HepG2 (cell line): ENCODE results near the gene NAIF1. TPM values are rescaled to one million over a fixed set of nuclear protein-coding genes. Genes with fewer than 3 reads are reported as not detected.
A peak's percentile ranks its signal among the peaks of the same experiment; 100 is the strongest.

Source experiments
- ATF6 ChIP-seq: sonication (generic); formaldehyde crosslinking; conservative IDR thresholded peaks from 2 replicates; pipeline ENCODE4 v1.4.0; 2020; ENCODE audit warnings: missing genetic modification reagents
- DPF2 ChIP-seq: sonication (generic); formaldehyde crosslinking; IDR thresholded peaks from 2 replicates; pipeline ENCODE4 v1.4.0; 2020; ENCODE audit warnings: mild to moderate bottlenecking, low read depth, missing genetic modification reagents, borderline replicate concordance
- HDAC2 ChIP-seq: sonication (generic); formaldehyde crosslinking; IDR thresholded peaks from 2 replicates; pipeline ENCODE4 v1.4.0; 2020; ENCODE audit warnings: missing genetic modification reagents
- HOMEZ ChIP-seq: IDR thresholded peaks from 2 replicates; pipeline ENCODE4 v1.6.1; 2016; ENCODE audit warnings: low read depth
- KLF16 ChIP-seq, 2 experiments: sonication (generic) in 1 of 2; formaldehyde crosslinking in 1 of 2; IDR thresholded peaks; 2 replicates each; pipeline versions ENCODE4 v1.6.1 to v1.8.0; 2016 to 2023; ENCODE audit warnings: missing genetic modification reagents in 2 of 2, missing compliant biosample characterization in 1 of 2
- MED8 ChIP-seq: sonication (generic); formaldehyde crosslinking; IDR thresholded peaks from 2 replicates; pipeline ENCODE4 v1.8.1; 2023; ENCODE audit warnings: mild to moderate bottlenecking, missing genetic modification reagents; ENCODE audit not compliant: insufficient replicate concordance
- PBX2 ChIP-seq: IDR thresholded peaks from 2 replicates; pipeline ENCODE4 v1.6.1; 2016; ENCODE audit warnings: control low read depth
- TRIM24 ChIP-seq: sonication (generic); formaldehyde crosslinking; IDR thresholded peaks from 2 replicates; pipeline ENCODE4 v1.8.0; 2022; ENCODE audit warnings: mild to moderate bottlenecking, missing genetic modification reagents
- ZNF124 ChIP-seq: sonication (generic); formaldehyde crosslinking; IDR thresholded peaks from 2 replicates; pipeline ENCODE4 v1.4.0; 2020; ENCODE audit warnings: missing genetic modification reagents
- ZNF484 ChIP-seq: sonication (generic); formaldehyde crosslinking; IDR thresholded peaks from 2 replicates; pipeline ENCODE4 v1.5.1; 2020; ENCODE audit warnings: mild to moderate bottlenecking, low read depth, missing genetic modification reagents, borderline replicate concordance
- ZNF503 ChIP-seq: sonication (generic); formaldehyde crosslinking; IDR thresholded peaks from 2 replicates; pipeline ENCODE4 v1.4.0; 2020; ENCODE audit warnings: missing genetic modification reagents
- ZSCAN21 ChIP-seq: sonication (generic); formaldehyde crosslinking; IDR thresholded peaks from 2 replicates; pipeline ENCODE4 v1.8.0; 2022; ENCODE audit warnings: mild to moderate bottlenecking, missing genetic modification reagents, moderate library complexity, borderline replicate concordance
- ZSCAN30 ChIP-seq: sonication (generic); formaldehyde crosslinking; IDR thresholded peaks from 2 replicates; pipeline ENCODE4 v1.5.0; 2020; ENCODE audit warnings: mild to moderate bottlenecking, missing genetic modification reagents
- polyA plus RNA-seq, 8 experiments: library from polyadenylated mRNA; depleted of rRNA in 3 of 8; stranded (reverse) in 7 of 8; unstranded in 1 of 8; fragments of >200 nt; fragmentation: Illumina TruSeq in 4 of 8; extraction: Trizol in 4 of 8; gene quantifications; 2 replicates each; pipeline versions ENCODE4 v1.2.1 to v1.2.3, GENCODE V29; 2011 to 2016; ENCODE audit warnings: low read depth in 4 of 8, missing spikeins in 1 of 8, mixed read lengths in 1 of 8; ENCODE audit not compliant: insufficient read depth in 1 of 8
- total RNA-seq, 5 experiments: library from RNA; depleted of rRNA; stranded (reverse); fragments of >200 nt; fragmentation: Illumina TruSeq; extraction: Trizol; gene quantifications; 2 replicates each; pipeline ENCODE4 v1.2.3, GENCODE V29; 2016; ENCODE audit warnings: low read depth in 1 of 5
- TF ChIP-seq, protein P1 (sequence below): sonication (generic); formaldehyde crosslinking; IDR thresholded peaks from 2 replicates; pipeline ENCODE4 v1.4.0; 2020; ENCODE audit warnings: missing genetic modification reagents
- TF ChIP-seq, protein P2 (sequence below): sonication (generic); formaldehyde crosslinking; conservative IDR thresholded peaks from 2 replicates; pipeline ENCODE4 v1.4.0; 2020; ENCODE audit warnings: missing genetic modification reagents
- TF ChIP-seq, protein P3 (sequence below): sonication (generic); formaldehyde crosslinking; IDR thresholded peaks from 2 replicates; pipeline ENCODE4 v1.5.0; 2020; ENCODE audit warnings: missing genetic modification reagents

The NAIF1 gene
- total and polyA plus RNA-seq, 2 of the 13 experiments (the other 11 are each of a cell fraction or from before 2014, with no cell fraction given), result 6.0 to 6.9 TPM

DNA sequence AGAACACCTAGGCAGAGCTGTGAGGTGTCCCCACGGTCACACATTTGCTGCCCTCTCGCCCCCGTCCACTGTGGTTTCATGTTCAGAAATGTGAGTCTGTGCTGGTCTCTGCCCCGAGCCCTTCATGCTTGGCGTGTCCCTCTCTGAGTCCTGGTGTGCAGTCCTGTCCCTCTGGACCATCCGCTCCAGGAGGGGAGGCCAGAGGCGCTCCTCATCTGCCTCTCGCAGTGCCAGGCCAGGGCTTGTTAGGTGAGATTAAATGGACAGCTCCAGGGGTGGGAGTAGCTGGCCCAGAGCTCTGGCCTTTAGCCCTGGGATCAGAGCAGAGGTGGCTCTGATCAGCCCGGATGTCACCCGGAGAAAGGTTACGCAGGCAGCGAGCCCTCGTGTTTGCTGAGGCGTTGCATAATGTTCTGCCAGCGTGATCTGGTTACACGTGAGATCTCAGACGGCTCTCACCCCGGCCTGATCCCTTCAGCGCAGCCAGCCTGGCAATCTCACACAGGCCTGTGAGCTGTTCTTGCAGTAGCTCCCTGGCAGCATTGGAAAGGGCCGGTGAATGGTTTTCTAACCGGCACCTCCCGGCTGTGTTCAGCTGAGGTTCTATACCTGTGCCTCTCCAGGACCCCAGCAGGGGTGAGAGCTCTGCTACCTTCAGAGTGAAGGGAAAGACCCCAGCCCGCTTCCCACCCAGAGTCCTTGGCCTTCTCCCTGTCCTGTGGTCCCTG lies 35.9 kb upstream of the NAIF1 start (continued):
- no peak for TF ChIP-seq ZNF484 (CRISPR knock-in tag)
- TF ChIP-seq, protein P1, sequence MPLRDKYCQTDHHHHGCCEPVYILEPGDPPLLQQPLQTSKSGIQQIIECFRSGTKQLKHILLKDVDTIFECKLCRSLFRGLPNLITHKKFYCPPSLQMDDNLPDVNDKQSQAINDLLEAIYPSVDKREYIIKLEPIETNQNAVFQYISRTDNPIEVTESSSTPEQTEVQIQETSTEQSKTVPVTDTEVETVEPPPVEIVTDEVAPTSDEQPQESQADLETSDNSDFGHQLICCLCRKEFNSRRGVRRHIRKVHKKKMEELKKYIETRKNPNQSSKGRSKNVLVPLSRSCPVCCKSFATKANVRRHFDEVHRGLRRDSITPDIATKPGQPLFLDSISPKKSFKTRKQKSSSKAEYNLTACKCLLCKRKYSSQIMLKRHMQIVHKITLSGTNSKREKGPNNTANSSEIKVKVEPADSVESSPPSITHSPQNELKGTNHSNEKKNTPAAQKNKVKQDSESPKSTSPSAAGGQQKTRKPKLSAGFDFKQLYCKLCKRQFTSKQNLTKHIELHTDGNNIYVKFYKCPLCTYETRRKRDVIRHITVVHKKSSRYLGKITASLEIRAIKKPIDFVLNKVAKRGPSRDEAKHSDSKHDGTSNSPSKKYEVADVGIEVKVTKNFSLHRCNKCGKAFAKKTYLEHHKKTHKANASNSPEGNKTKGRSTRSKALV (CRISPR knock-in tag), result 0 out of 2 replicates have a peak, but pooled peaks have one; percentile 32
- TF ChIP-seq, protein P2, sequence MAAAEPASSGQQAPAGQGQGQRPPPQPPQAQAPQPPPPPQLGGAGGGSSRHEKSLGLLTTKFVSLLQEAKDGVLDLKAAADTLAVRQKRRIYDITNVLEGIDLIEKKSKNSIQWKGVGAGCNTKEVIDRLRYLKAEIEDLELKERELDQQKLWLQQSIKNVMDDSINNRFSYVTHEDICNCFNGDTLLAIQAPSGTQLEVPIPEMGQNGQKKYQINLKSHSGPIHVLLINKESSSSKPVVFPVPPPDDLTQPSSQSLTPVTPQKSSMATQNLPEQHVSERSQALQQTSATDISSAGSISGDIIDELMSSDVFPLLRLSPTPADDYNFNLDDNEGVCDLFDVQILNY, result no peak
- TF ChIP-seq ZSCAN30 (CRISPR knock-in tag), result no peak
- TF ChIP-seq KLF16 (CRISPR knock-in tag; IDR thresholded peaks at IDR 0.05), result peak in 1 of 2 experiments; percentile 98; a peak in 2 of 4 replicates
- TF ChIP-seq PBX2 (CRISPR knock-in tag), result peak; percentile 59
- peak; percentile 87 for TF ChIP-seq DPF2 (CRISPR knock-in tag)
- TF ChIP-seq, protein P3, sequence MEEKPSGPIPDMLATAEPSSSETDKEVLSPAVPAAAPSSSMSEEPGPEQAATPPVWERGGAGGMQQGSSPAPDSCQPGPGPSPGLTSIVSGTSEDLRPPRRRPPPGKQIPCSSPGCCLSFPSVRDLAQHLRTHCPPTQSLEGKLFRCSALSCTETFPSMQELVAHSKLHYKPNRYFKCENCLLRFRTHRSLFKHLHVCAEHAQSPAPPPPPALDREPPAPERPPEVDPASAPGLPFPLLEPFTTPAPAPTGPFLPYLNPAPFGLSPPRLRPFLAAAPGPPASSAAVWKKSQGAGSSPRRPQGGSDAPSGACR (CRISPR knock-in tag), result peak; percentile 93
- peak; percentile 30; the same call in 1 of the 2 replicates for TF ChIP-seq ZNF124 (CRISPR knock-in tag)
- TF ChIP-seq TRIM24, result peak; percentile 88; the same call in 1 of the 2 replicates
- peak; percentile 60; the same call in 1 of the 2 replicates for TF ChIP-seq HOMEZ
- peak; percentile 93 for TF ChIP-seq MED8 (CRISPR knock-in tag)
- peak; percentile 97 for TF ChIP-seq ZSCAN21
- TF ChIP-seq HDAC2 (CRISPR knock-in tag), result peak; percentile 99
- peak; percentile 65; the same call in 1 of the 2 replicates for TF ChIP-seq ZNF503 (CRISPR knock-in tag)
- TF ChIP-seq ATF6 (CRISPR knock-in tag), result 0 out of 2 replicates have a peak, but pooled peaks have one; percentile 48
